BLaER1 treated with 17β-estradiol and CSF1 and Interleukin-3, amounts not matched to agents 10 nM and 100 nM (cell line): ENCODE results near the gene AMT.

Experiments used
- H3K27ac ChIP-seq, 11 experiments: shearing (Covaris generic); formaldehyde crosslinking; 2 replicates each; pipeline ENCODE4 v1.8.1; 2022
- H3K27me3 ChIP-seq, 11 experiments: shearing (Covaris generic); formaldehyde crosslinking; 2 replicates each; pipeline ENCODE4 v1.8.1; 2022
- H3K36me3 ChIP-seq, 11 experiments: shearing (Covaris generic); formaldehyde crosslinking; 2 replicates each; pipeline ENCODE4 v1.8.1; 2022
- H3K4me1 ChIP-seq, 10 experiments: shearing (Covaris generic); formaldehyde crosslinking; 2 replicates each; pipeline ENCODE4 v1.8.1; 2022
- H3K4me2 ChIP-seq, 11 experiments: shearing (Covaris generic); formaldehyde crosslinking; 2 replicates each; pipeline ENCODE4 v1.8.1; 2022
- H3K4me3 ChIP-seq, 10 experiments: shearing (Covaris generic); formaldehyde crosslinking; 2 replicates each; pipeline ENCODE4 v1.8.1; 2022
- H3K9ac ChIP-seq, 11 experiments: shearing (Covaris generic); formaldehyde crosslinking; 2 replicates each; pipeline ENCODE4 v1.8.1; 2022
- H3K9me3 ChIP-seq, 11 experiments: shearing (Covaris generic); formaldehyde crosslinking; replicated peaks in 1 of 11; 2 replicates each; pipeline ENCODE4 v1.8.1; 2022
- H4K20me1 ChIP-seq, 11 experiments: shearing (Covaris generic); formaldehyde crosslinking; 2 replicates each; pipeline ENCODE4 v1.8.1; 2022
- Cebpa-rat ChIP-seq, 11 experiments: shearing (Covaris generic); IDR thresholded peaks; 2 replicates each; pipeline ENCODE4 v1.8.1; 2022

Gene AMT

DNA sequence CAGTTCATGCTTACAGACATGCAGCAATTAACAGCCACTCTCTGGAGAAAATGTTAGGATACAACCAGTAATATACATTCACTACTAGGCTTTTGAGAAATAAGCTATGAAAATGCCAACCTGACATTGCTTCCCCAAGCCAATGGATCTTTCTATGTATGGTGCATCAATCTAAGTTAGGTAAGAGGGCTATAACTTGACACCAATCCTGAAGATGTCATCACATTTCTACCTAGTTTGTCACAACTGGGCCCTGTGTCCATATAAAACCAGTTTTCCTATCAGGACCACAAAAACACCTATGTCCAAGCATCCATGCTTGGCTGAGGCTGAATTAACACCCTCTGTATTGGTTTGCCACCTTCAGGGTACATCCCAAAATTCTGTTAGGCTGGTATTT lies 50.3 kb downstream of the AMT start:
- Histone ChIP-seq H3K4me2 (no peak overlapping the region), H3K9ac (no peak overlapping the region), H4K20me1 (peaks cover 99 to 100% (median 100%) of the 10 kb centered on the region in 11 experiments), H3K4me1 (peaks cover 6 to 57% (median 30%) of the 10 kb centered on the region in 10 experiments), H3K27me3 (no peaks in the 10 kb centered on the region), H3K36me3 (peaks cover 86 to 100% (median 95%) of the 10 kb centered on the region in 11 experiments), H3K4me3 (no peak overlapping the region), H3K9me3 (peaks cover 0 to 4% (median 0%) of the 10 kb centered on the region in 11 experiments; a peak in 4 of 22 replicates), H3K27ac (no peak overlapping the region)
- no peak for TF ChIP-seq Cebpa-rat (IDR thresholded peaks at IDR 0.05)

DNA sequence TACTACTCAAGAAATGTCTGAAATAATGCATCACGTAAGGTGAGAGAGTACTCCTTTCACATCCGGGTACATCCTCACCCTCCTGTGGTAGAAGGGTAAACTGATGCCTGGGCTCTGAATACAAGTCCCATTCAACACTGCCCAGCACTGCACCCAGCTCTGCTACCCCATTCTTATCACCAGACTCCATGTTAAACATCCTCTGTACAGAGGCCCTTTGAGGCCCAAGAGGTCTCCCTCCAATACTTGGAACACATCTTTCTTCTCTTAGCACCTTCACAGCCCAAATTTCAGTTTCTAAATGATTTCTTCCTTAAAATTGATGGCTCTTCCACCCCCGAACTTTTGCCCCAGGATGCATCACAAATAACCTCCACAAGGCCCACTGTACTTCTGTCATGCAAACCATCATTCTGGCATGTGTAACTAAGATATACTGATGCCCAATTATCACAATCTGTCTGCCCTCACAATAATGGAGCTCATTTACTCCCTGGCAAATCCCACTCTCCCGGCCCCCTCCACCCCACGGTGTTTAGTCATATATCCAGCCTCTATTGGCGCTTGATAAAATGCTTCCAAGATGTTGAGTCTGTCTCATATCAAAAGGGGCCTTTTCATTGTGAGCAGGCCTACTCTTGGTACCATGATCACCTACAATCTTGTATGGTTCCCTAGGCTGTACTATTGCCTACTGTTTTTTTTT lies 51.5 kb downstream of the AMT start:
- Histone ChIP-seq H4K20me1 (peaks cover 98 to 100% (median 100%) of the 10 kb centered on the region in 11 experiments), H3K27me3 (no peaks in the 10 kb centered on the region), H3K27ac (no peak overlapping the region; a peak in 1 of 22 replicates), H3K4me2 (no peak overlapping the region), H3K9me3 (no peaks in the 10 kb centered on the region), H3K9ac (no peak overlapping the region; a peak in 1 of 22 replicates), H3K4me3 (no peak overlapping the region), H3K4me1 (peaks cover 0 to 45% (median 22%) of the 10 kb centered on the region in 10 experiments; a peak in 16 of 20 replicates), H3K36me3 (peaks cover 95 to 100% (median 100%) of the 10 kb centered on the region in 11 experiments)
- TF ChIP-seq Cebpa-rat (IDR thresholded peaks at IDR 0.05), result no peak
